HG02798 (cell line): Measurements from ENCODE around the gene FBF1.
"Not testable (repeated sequence)": the region's sequence is repeated elsewhere in the genome, so short reads cannot be mapped to it uniquely, and the experiment has no call there.

Experiments used
- ATAC-seq: cut with Tn5 transposase; IDR thresholded peaks from one replicate; pipeline ENCODE4 v1.9.1; 2021; ENCODE audit warnings: mild to moderate bottlenecking; ENCODE audit not compliant: unreplicated experiment, poor library complexity

The FBF1 gene

GRCh38 chr17:75940727-75941441 lies at the start of gene FBF1:
TSS of gene FBF1 (minus strand) at chr17:75941042. CDS start at chr17:75938149, 2,893 bp downstream.
- ATAC-seq: peak; percentile 96

- no peak for ATAC-seq
These were observed 46.2 kb upstream of the FBF1 start for GRCh38 chr17:75987041-75987440.

- ATAC-seq: no peak
These were observed 45.1 kb upstream of the FBF1 start for GRCh38 chr17:75985986-75986385.

- no peak for ATAC-seq
These were observed 42.8 kb upstream of the FBF1 start for GRCh38 chr17:75983501-75984181.

GRCh38 chr17:75981019-75981615 lies 40.3 kb upstream of the FBF1 start:
- no peak for ATAC-seq

- ATAC-seq: no peak
These were observed 39.6 kb upstream of the FBF1 start for GRCh38 chr17:75980188-75981018.

GRCh38 chr17:75979705-75980187 lies 38.9 kb upstream of the FBF1 start:
- peak; percentile 16 for ATAC-seq

- ATAC-seq: peak; percentile 92
These were observed 38.3 kb upstream of the FBF1 start, which contains the start of the genes ACOX1 and TEN1 for GRCh38 chr17:75978938-75979704. TSS of gene ACOX1 (minus strand) at chr17:75979166. CDS start at chr17:75979073, 93 bp downstream. TSS of gene TEN1 (plus strand) at chr17:75979240. CDS start at chr17:75986193, 6,953 bp downstream.

GRCh38 chr17:75976175-75976848 lies 35.5 kb upstream of the FBF1 start:
- no peak for ATAC-seq

GRCh38 chr17:75975757-75976174 lies 34.9 kb upstream of the FBF1 start:
- ATAC-seq: no peak

GRCh38 chr17:75975187-75975586 lies 34.3 kb upstream of the FBF1 start:
- not testable (repeated sequence) for ATAC-seq

- ATAC-seq: no peak
These were observed 29.8 kb upstream of the FBF1 start for GRCh38 chr17:75970626-75971025.

GRCh38 chr17:75970011-75970523 lies 29.2 kb upstream of the FBF1 start:
- no peak for ATAC-seq

GRCh38 chr17:75969044-75969443 lies 28.2 kb upstream of the FBF1 start:
- not testable (repeated sequence) for ATAC-seq

- ATAC-seq: no peak
These were observed 24.6 kb upstream of the FBF1 start for GRCh38 chr17:75965468-75965867.

- no peak for ATAC-seq
These were observed 19.1 kb upstream of the FBF1 start for GRCh38 chr17:75959839-75960511.

GRCh38 chr17:75959051-75959838 lies 18.4 kb upstream of the FBF1 start:
- ATAC-seq: no peak
